Stomach (tissue), 4 donors: ENCODE results near the gene XCL1.

Experiments used
- EP300 ChIP-seq: sonication (generic); formaldehyde crosslinking; IDR thresholded peaks from one replicate; pipeline ENCODE4 v1.6.1; 2017; ENCODE audit warnings: antibody characterized with exemption
- POLR2A ChIP-seq, 4 donors: fragments of 450-650 bp; IDR thresholded peaks; one replicate each; pipeline ENCODE4 v1.6.1; 2016; ENCODE audit warnings: antibody characterized with exemption in 4 of 4, control low read depth in 2 of 4, mild to moderate bottlenecking in 1 of 4, moderate library complexity in 1 of 4
- POLR2AphosphoS5 ChIP-seq, 3 donors: sonication (generic); formaldehyde crosslinking; IDR thresholded peaks; one replicate each; pipeline ENCODE4 v1.6.1; 2016; ENCODE audit warnings: antibody characterized with exemption in 3 of 3
- TF ChIP-seq, protein P1 (sequence below), 7 experiments: fragments of 450-650 bp in 4 of 7; fragments of 200-600 bp in 3 of 7; sonication (generic) in 3 of 7; IDR thresholded peaks; one replicate each; pipeline ENCODE4 v1.5.1; 2016 to 2019; ENCODE audit warnings: antibody characterized with exemption in 7 of 7, control low read depth in 2 of 7, mild to moderate bottlenecking in 1 of 7

DNA sequence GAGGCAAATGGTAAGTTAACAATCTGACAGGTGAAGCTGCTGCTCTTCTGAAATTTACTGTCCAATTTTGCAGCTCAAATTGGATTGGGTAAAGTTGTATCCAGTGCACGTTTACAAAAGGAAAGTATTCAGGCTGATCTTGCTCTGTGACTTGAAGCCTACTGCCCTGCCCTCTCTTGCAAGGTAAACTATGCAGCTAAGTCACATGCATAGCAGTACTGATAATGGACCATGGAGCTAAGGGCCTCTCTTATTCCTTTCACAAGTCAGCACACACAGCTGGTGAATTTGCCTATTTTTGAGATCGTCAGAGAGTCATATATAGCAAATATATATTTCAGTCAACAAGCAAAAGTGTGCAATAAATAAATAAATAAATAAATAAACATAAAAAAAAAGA, 23.2 kb downstream of the XCL1 start:
- TF ChIP-seq, protein P1, sequence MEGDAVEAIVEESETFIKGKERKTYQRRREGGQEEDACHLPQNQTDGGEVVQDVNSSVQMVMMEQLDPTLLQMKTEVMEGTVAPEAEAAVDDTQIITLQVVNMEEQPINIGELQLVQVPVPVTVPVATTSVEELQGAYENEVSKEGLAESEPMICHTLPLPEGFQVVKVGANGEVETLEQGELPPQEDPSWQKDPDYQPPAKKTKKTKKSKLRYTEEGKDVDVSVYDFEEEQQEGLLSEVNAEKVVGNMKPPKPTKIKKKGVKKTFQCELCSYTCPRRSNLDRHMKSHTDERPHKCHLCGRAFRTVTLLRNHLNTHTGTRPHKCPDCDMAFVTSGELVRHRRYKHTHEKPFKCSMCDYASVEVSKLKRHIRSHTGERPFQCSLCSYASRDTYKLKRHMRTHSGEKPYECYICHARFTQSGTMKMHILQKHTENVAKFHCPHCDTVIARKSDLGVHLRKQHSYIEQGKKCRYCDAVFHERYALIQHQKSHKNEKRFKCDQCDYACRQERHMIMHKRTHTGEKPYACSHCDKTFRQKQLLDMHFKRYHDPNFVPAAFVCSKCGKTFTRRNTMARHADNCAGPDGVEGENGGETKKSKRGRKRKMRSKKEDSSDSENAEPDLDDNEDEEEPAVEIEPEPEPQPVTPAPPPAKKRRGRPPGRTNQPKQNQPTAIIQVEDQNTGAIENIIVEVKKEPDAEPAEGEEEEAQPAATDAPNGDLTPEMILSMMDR (IDR thresholded peaks at IDR 0.05) = no peak
- no peak for TF ChIP-seq POLR2A (IDR thresholded peaks at IDR 0.05)
- TF ChIP-seq EP300 = no peak
- TF ChIP-seq POLR2AphosphoS5 (IDR thresholded peaks at IDR 0.05) = peak in 1 of 3 donors; percentile 69
